ENCODE data around the gene EMC1.
"Not testable (repeated sequence)": the region's sequence is repeated elsewhere in the genome, so short reads cannot be mapped to it uniquely, and the experiment has no call there.

EMC1 gene

DNA sequence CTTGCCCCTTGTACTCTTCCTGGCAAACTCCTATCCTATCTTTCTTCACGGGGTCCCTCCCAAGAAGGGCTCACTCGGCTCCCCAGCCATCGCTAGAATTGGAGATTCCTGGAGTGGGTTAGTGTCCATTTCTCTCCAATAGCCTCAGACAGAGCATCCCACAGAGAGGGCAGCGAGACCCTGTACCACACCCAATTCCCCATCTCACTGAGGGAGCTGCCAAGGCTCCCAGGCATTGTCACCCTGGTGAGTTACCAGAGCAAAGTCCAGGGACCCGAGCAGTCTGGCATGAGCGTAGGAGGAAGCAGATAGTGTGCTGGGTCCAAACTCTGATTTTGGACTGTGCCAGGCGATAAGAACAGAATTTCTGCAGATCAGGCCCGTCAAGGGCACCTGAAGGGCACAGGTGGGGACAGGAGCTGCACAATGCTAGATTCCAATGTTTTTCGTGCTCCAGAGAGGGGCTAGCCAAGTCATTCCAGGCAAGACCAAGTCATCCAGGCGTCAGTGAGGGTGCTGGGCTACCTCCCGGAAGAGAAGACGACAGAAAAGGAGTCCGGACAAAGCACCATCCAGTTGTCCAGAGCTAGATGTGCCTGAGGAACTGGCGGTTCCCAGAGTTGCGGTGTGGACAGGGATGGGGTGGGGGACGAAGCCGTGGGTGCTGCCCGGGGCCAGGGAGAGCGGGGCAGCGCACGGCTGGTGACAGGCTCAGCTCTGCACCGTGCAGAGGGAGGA, 22.0 kb upstream of the EMC1 start:
- no peak for DNase-seq (ENCODE audit: low read depth in 1 of 2, low spot score in 1 of 2)
- Histone ChIP-seq H3K27me3 (ENCODE audit: insufficient read depth, poor library complexity, severe bottlenecking) (peaks cover 12% of the 10 kb centered on the region), H3K27ac (replicated peaks) (no peak overlapping the region), H3K4me3 (replicated peaks; ENCODE audit: insufficient read depth, low read length) (no peak overlapping the region)
- no peak for TF ChIP-seq GABPA (IDR thresholded peaks at IDR 0.05; ENCODE audit: low read depth)
- TF ChIP-seq POLR2AphosphoS5 (IDR thresholded peaks at IDR 0.05; ENCODE audit: low read depth) = no peak
- TF ChIP-seq, protein P1, sequence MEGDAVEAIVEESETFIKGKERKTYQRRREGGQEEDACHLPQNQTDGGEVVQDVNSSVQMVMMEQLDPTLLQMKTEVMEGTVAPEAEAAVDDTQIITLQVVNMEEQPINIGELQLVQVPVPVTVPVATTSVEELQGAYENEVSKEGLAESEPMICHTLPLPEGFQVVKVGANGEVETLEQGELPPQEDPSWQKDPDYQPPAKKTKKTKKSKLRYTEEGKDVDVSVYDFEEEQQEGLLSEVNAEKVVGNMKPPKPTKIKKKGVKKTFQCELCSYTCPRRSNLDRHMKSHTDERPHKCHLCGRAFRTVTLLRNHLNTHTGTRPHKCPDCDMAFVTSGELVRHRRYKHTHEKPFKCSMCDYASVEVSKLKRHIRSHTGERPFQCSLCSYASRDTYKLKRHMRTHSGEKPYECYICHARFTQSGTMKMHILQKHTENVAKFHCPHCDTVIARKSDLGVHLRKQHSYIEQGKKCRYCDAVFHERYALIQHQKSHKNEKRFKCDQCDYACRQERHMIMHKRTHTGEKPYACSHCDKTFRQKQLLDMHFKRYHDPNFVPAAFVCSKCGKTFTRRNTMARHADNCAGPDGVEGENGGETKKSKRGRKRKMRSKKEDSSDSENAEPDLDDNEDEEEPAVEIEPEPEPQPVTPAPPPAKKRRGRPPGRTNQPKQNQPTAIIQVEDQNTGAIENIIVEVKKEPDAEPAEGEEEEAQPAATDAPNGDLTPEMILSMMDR (IDR thresholded peaks at IDR 0.05; ENCODE audit: insufficient read depth, low read length) = no peak
- no peak for TF ChIP-seq SPI1 (IDR thresholded peaks at IDR 0.05; ENCODE audit: borderline replicate concordance, low read depth)
- TF ChIP-seq, protein P2, sequence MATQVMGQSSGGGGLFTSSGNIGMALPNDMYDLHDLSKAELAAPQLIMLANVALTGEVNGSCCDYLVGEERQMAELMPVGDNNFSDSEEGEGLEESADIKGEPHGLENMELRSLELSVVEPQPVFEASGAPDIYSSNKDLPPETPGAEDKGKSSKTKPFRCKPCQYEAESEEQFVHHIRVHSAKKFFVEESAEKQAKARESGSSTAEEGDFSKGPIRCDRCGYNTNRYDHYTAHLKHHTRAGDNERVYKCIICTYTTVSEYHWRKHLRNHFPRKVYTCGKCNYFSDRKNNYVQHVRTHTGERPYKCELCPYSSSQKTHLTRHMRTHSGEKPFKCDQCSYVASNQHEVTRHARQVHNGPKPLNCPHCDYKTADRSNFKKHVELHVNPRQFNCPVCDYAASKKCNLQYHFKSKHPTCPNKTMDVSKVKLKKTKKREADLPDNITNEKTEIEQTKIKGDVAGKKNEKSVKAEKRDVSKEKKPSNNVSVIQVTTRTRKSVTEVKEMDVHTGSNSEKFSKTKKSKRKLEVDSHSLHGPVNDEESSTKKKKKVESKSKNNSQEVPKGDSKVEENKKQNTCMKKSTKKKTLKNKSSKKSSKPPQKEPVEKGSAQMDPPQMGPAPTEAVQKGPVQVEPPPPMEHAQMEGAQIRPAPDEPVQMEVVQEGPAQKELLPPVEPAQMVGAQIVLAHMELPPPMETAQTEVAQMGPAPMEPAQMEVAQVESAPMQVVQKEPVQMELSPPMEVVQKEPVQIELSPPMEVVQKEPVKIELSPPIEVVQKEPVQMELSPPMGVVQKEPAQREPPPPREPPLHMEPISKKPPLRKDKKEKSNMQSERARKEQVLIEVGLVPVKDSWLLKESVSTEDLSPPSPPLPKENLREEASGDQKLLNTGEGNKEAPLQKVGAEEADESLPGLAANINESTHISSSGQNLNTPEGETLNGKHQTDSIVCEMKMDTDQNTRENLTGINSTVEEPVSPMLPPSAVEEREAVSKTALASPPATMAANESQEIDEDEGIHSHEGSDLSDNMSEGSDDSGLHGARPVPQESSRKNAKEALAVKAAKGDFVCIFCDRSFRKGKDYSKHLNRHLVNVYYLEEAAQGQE (IDR thresholded peaks at IDR 0.05; ENCODE audit: insufficient replicate concordance, low read depth) = no peak

DNA sequence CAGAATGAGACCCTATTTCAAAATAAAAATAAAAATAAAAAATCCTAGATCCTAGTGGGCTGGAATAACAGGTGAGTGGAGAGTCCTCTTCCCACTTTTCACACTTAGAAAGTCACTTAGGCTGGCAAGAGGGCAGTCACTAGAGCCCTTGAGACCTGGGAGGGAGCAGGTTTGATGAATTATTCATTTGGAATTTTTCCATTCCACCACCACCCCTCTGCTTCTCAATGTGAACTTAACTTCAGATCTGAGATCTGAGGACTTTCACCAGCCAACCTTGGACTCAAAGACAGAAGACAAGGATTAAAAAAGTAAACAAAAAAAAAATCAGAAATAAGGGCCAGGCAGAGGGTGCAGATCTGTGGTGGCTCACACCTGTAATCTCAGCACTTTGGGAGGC, 20.7 kb upstream of the EMC1 start:
- TF ChIP-seq POLR2AphosphoS5 (IDR thresholded peaks at IDR 0.05; ENCODE audit: low read depth) (no peak), SPI1 (IDR thresholded peaks at IDR 0.05; ENCODE audit: borderline replicate concordance, low read depth) (no peak), GABPA (IDR thresholded peaks at IDR 0.05; ENCODE audit: low read depth) (no peak)
- TF ChIP-seq, protein P1 (IDR thresholded peaks at IDR 0.05; ENCODE audit: insufficient read depth, low read length) = no peak
- TF ChIP-seq, protein P2 (IDR thresholded peaks at IDR 0.05; ENCODE audit: insufficient replicate concordance, low read depth) = no peak
- H3K27ac ChIP-seq (replicated peaks) = no peak overlapping the region
- DNase-seq (ENCODE audit: low read depth in 1 of 2, low spot score in 1 of 2) = no peak
- peaks cover 12% of the 10 kb centered on the region for H3K27me3 ChIP-seq (ENCODE audit: insufficient read depth, poor library complexity, severe bottlenecking)
- H3K4me3 ChIP-seq (replicated peaks; ENCODE audit: insufficient read depth, low read length) = no peak overlapping the region

DNA sequence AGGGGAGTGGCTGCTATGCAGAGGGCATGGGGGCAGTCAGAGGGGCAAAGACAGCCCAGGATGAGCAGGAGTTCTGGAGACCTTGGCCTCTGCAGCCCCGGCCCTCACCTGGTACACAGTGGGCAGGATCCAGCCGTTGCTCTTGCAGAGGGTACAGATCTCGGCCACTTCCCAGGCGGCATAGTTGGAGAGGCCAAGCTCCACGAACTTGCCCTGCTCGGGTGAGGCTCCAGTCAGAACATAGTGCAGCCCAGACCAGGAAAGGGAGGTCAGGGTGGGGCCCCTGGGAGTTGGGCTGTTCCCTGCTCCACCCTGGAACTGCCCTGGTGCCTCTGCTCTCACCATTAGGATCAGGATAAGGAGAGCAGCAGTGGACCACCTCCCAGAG, 19.0 kb upstream of the EMC1 start:
- H3K27me3 ChIP-seq (ENCODE audit: insufficient read depth, poor library complexity, severe bottlenecking) = peaks cover 12% of the 10 kb centered on the region
- not testable (repeated sequence) for H3K27ac ChIP-seq (replicated peaks); H3K4me3 ChIP-seq (replicated peaks; ENCODE audit: insufficient read depth, low read length); DNase-seq (ENCODE audit: low read depth in 1 of 2, low spot score in 1 of 2)

DNA sequence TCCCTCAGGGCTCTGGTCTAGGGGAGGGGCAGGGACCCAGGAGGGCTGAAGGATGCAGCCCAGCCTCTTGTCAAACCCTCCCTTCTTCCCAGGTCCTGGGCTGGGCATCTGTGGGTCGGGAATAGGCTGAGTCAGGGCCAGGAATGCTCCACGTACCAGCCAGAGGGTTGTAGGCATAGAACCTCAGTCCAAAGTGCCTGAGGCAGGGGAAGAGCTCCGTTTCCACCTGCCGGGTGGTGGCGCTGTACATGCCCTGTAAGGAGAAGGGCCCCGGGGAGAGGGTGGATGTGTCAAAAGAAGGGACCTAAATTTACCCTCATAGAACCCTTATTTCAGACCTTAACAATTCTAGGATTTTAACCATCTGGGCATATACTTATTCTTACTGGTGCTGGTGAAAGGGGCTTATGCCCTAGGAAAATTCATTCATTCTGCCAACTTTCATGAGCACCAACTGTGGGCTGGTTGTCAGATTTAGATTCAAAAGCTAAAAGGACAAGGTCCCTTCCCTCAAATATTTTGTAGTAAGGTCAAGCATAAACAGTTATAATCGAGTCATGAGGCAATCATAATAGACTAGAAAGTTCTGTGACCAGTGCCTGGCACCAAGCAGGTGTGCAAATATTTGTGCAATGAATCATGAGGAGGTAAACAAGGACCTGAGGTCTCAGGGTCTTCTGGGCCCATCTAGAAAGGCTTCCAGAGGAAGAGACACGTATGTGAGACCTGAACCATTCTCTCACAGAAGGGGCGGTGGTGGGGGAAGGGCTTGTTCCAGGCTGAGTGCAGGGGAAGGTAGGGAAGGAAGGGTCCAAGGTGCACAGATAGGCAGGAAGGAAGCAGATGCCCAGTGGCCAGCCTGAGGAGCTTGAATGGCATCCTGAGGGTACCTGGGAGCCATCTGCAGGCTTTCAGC, 18.4 kb upstream of the EMC1 start:
- not testable (repeated sequence) for H3K27ac ChIP-seq (replicated peaks); DNase-seq (ENCODE audit: low read depth in 1 of 2, low spot score in 1 of 2); H3K27me3 ChIP-seq (ENCODE audit: insufficient read depth, poor library complexity, severe bottlenecking); H3K4me3 ChIP-seq (replicated peaks; ENCODE audit: insufficient read depth, low read length)

Data from HL-60 (cell line).